Fibroblast of lung (primary cell): ENCODE data around the gene TMEM235. TPM values are rescaled to one million over a fixed set of nuclear protein-coding genes. Genes with fewer than 3 reads are reported as not detected.

ENCODE experiments used
- DNase-seq, 2 donors: peaks; one replicate each; pipeline versions ENCODE4 v3.0.0 to v3.0.0-alpha.2; 2010; ENCODE audit warnings: low read depth in 2 of 2
- H2AFZ ChIP-seq: 2 replicates; pipeline ENCODE4 v1.5.1; 2012; ENCODE audit warnings: low read length, control low read depth, inconsistent platforms
- H3K27ac ChIP-seq: 2 replicates; pipeline ENCODE4 v1.5.1; 2011; ENCODE audit warnings: low read length, control low read depth; ENCODE audit not compliant: insufficient read depth
- H3K27me3 ChIP-seq: 2 replicates; pipeline ENCODE4 v1.5.1; 2011; ENCODE audit warnings: mild to moderate bottlenecking, low read length; ENCODE audit not compliant: control insufficient read depth, insufficient read depth
- H3K36me3 ChIP-seq: 2 replicates; pipeline ENCODE4 v1.5.1; 2011; ENCODE audit warnings: low read length; ENCODE audit not compliant: control insufficient read depth, insufficient read depth
- H3K4me1 ChIP-seq: 2 replicates; pipeline ENCODE4 v1.5.1; 2011; ENCODE audit warnings: low read length; ENCODE audit not compliant: control insufficient read depth, insufficient read depth; ENCODE audit errors: extremely low read depth
- H3K4me2 ChIP-seq: 2 replicates; pipeline ENCODE4 v1.5.1; 2011; ENCODE audit warnings: low read length, control low read depth; ENCODE audit not compliant: insufficient read depth; ENCODE audit errors: extremely low read depth
- H3K4me3 ChIP-seq, 4 experiments: fragments of 200-600 bp in 1 of 4; sonication (generic) in 1 of 4; replicated peaks in 1 of 4; 2 replicates each; pipeline ENCODE4 v1.5.1; 2011 to 2016; ENCODE audit warnings: low read length in 4 of 4, low read depth in 3 of 4, mild to moderate bottlenecking in 3 of 4, control low read depth in 2 of 4, inconsistent platforms in 1 of 4, mixed read lengths in 1 of 4; ENCODE audit not compliant: insufficient read depth in 1 of 4; ENCODE audit errors: control extremely low read depth in 1 of 4
- H3K79me2 ChIP-seq: 2 replicates; pipeline ENCODE4 v1.5.1; 2012; ENCODE audit warnings: mild to moderate bottlenecking, low read length, inconsistent platforms; ENCODE audit not compliant: control insufficient read depth, insufficient read depth
- H3K9ac ChIP-seq: 2 replicates; pipeline ENCODE4 v1.5.1; 2011; ENCODE audit warnings: mild to moderate bottlenecking, low read length, control low read depth; ENCODE audit not compliant: insufficient read depth
- H3K9me3 ChIP-seq: 2 replicates; pipeline ENCODE4 v1.5.1; 2012; ENCODE audit warnings: low read depth, low read length; ENCODE audit not compliant: control insufficient read depth, insufficient read depth
- H4K20me1 ChIP-seq: 2 replicates; pipeline ENCODE4 v1.5.1; 2011; ENCODE audit warnings: low read length; ENCODE audit not compliant: control insufficient read depth, insufficient read depth; ENCODE audit errors: extremely low read depth
- CTCF ChIP-seq, 2 donors: IDR thresholded peaks in 1 of 2; conservative IDR thresholded peaks in 1 of 2; 1 replicate in 1 of 2; 2 replicates in 1 of 2; pipeline ENCODE4 v1.5.1; 2011 to 2012; ENCODE audit warnings: low read length in 2 of 2, control low read depth in 1 of 2, inconsistent platforms in 1 of 2, low read depth in 1 of 2, mild to moderate bottlenecking in 1 of 2
- EZH2 ChIP-seq: IDR thresholded peaks from 2 replicates; pipeline ENCODE4 v1.5.1; 2012; ENCODE audit warnings: low read length, control low read depth, mild to moderate bottlenecking; ENCODE audit errors: missing control alignments
- polyA plus RNA-seq, 2 donors: library from polyadenylated mRNA; depleted of rRNA in 1 of 2; stranded (reverse) in 1 of 2; unstranded in 1 of 2; fragments of >200 nt; gene quantifications; 2 replicates each; pipeline ENCODE4 v1.2.1, GENCODE V29; 2011 to 2012; ENCODE audit warnings: missing spikeins in 1 of 2
- total RNA-seq: library from RNA; depleted of rRNA; stranded (reverse); fragments of >200 nt; gene quantifications from 2 replicates; pipeline ENCODE4 v1.2.1, GENCODE V29; 2014

The TMEM235 gene
- total and polyA plus RNA-seq, 2 donors (not counting 1 experiment from before 2014, with no cell fraction given) = not detected

GRCh38 chr17:78214706-78215061 is 16.7 kb upstream of the TMEM235 start:
- H4K20me1 ChIP-seq = no peaks in the 10 kb centered on the region
- H3K27ac ChIP-seq = peak overlapping the region; percentile 85
- H3K9me3 ChIP-seq = no peaks in the 10 kb centered on the region
- H3K36me3 ChIP-seq = peaks cover 2% of the 10 kb centered on the region
- peak overlapping the region; percentile 66 to 89 (median 70) for H3K4me3 ChIP-seq
- peak overlapping the region; percentile 73 for H3K9ac ChIP-seq
- H3K4me2 ChIP-seq = peak overlapping the region; percentile 95
- peaks cover 4% of the 10 kb centered on the region for H3K4me1 ChIP-seq
- H2AFZ ChIP-seq = peak overlapping the region; percentile 49
- DNase-seq = no peak
- H3K79me2 ChIP-seq = peaks cover 30% of the 10 kb centered on the region
- TF ChIP-seq EZH2 = no peak
- no peak for TF ChIP-seq CTCF (conservative IDR thresholded peaks at IDR 0.05 in 1 of 2, IDR thresholded peaks at IDR 0.05 in 1 of 2; ENCODE audit: low read depth in 1 of 2, low read length in 2 of 2)
- no peaks in the 10 kb centered on the region for H3K27me3 ChIP-seq

GRCh38 chr17:78219396-78220150 is 11.9 kb upstream of the TMEM235 start:
- Histone ChIP-seq H3K4me2 (no peak overlapping the region), H3K4me3 (no peak overlapping the region), H3K36me3 (peaks cover 9% of the 10 kb centered on the region), H3K27ac (no peak overlapping the region), H4K20me1 (no peaks in the 10 kb centered on the region), H3K27me3 (no peaks in the 10 kb centered on the region), H3K9ac (no peak overlapping the region), H3K79me2 (peaks cover 27% of the 10 kb centered on the region), H2AFZ (no peak overlapping the region), H3K4me1 (peaks cover 4% of the 10 kb centered on the region), H3K9me3 (no peaks in the 10 kb centered on the region)
- no peak for DNase-seq
- TF ChIP-seq EZH2 = no peak
- TF ChIP-seq CTCF (conservative IDR thresholded peaks at IDR 0.05 in 1 of 2, IDR thresholded peaks at IDR 0.05 in 1 of 2; ENCODE audit: low read depth in 1 of 2, low read length in 2 of 2) = no peak

GRCh38 chr17:78223061-78223460 is 8.4 kb upstream of the TMEM235 start:
- no peak overlapping the region for H3K4me2 ChIP-seq
- no peaks in the 10 kb centered on the region for H4K20me1 ChIP-seq
- no peak overlapping the region for H3K4me3 ChIP-seq
- no peak overlapping the region for H3K27ac ChIP-seq
- H2AFZ ChIP-seq = no peak overlapping the region
- H3K9me3 ChIP-seq = no peaks in the 10 kb centered on the region
- no peak for TF ChIP-seq CTCF (conservative IDR thresholded peaks at IDR 0.05 in 1 of 2, IDR thresholded peaks at IDR 0.05 in 1 of 2; ENCODE audit: low read depth in 1 of 2, low read length in 2 of 2)
- TF ChIP-seq EZH2 = no peak
- peaks cover 9% of the 10 kb centered on the region for H3K36me3 ChIP-seq
- DNase-seq = no peak
- peaks cover 6% of the 10 kb centered on the region for H3K79me2 ChIP-seq
- H3K4me1 ChIP-seq = no peaks in the 10 kb centered on the region
- no peaks in the 10 kb centered on the region for H3K27me3 ChIP-seq
- H3K9ac ChIP-seq = no peak overlapping the region
